Effector memory CD4-positive, alpha-beta T cell (primary cell): ENCODE results near the gene MSLN.

Experiments
- DNase-seq, 3 donors: peaks; one replicate each; pipeline ENCODE4 v3.0.0-alpha.2; 2020
- H3K27ac ChIP-seq: 2 replicates; pipeline ENCODE4 v1.7.0; 2013; ENCODE audit warnings: mild to moderate bottlenecking, low read length, moderate library complexity; ENCODE audit not compliant: insufficient read depth, poor library complexity, severe bottlenecking
- H3K27me3 ChIP-seq: replicated peaks from 2 replicates; pipeline ENCODE4 v1.7.0; 2013; ENCODE audit warnings: mild to moderate bottlenecking, low read length; ENCODE audit not compliant: insufficient read depth, control insufficient read depth, poor library complexity, severe bottlenecking
- H3K36me3 ChIP-seq: 2 replicates; pipeline ENCODE4 v1.7.0; 2013; ENCODE audit warnings: mild to moderate bottlenecking, low read length, moderate library complexity; ENCODE audit not compliant: control insufficient read depth, insufficient read depth
- H3K4me1 ChIP-seq: 2 replicates; pipeline ENCODE4 v1.7.0; 2013; ENCODE audit warnings: low read length, mild to moderate bottlenecking; ENCODE audit not compliant: control insufficient read depth, insufficient read depth, poor library complexity, severe bottlenecking
- H3K4me3 ChIP-seq: 2 replicates; pipeline ENCODE4 v1.7.0; 2013; ENCODE audit warnings: low read length, low read depth, mild to moderate bottlenecking; ENCODE audit not compliant: insufficient read depth, poor library complexity, severe bottlenecking
- H3K9me3 ChIP-seq: 2 replicates; pipeline ENCODE4 v1.7.0; 2013; ENCODE audit warnings: mild to moderate bottlenecking, low read length, moderate library complexity; ENCODE audit not compliant: control insufficient read depth

The MSLN gene

DNA sequence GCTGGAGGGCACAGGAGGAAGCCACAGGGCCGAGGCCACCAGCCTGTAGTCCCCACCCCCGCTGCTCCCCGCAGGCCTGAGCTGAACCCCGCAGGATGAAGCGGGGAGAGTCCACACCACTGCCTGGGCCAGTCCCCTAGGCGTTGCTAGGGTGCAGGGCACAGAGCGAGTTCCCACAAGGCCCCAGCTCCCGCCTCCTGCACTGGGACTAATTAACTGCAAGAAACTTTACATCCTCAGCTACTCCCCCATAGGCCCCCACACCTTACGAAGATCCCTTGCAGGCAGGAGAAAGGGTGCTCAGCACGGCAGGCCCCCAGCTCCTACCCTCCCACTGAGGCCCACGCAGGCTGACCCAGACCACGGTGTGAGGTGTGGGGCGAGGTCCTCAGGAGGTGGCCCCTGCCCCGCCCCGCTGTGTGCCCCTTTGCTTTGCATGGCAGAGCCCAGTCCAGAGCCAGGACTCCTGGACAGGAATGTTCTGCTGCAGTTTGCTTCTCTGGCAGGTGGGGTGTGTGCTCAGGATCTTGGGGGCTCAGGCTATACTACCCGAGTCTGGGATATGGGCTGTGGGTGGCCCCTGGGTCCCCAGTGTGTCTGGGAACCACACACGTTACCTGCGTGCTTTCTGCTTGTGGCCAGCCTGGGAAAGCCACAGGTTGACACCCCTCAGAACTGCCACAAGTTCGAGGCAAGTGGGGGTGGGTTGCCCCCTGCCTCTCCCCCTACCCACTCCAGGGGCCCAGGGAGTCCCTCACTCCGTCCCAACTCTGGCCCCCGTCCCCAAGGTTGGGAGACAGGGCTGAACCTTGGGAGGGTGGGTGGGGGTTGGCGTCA is 38.8 kb downstream of the MSLN start:
- no peaks in the 10 kb centered on the region for H3K36me3 ChIP-seq
- no peak overlapping the region for H3K4me3 ChIP-seq
- peaks cover 25% of the 10 kb centered on the region for H3K27me3 ChIP-seq

DNA sequence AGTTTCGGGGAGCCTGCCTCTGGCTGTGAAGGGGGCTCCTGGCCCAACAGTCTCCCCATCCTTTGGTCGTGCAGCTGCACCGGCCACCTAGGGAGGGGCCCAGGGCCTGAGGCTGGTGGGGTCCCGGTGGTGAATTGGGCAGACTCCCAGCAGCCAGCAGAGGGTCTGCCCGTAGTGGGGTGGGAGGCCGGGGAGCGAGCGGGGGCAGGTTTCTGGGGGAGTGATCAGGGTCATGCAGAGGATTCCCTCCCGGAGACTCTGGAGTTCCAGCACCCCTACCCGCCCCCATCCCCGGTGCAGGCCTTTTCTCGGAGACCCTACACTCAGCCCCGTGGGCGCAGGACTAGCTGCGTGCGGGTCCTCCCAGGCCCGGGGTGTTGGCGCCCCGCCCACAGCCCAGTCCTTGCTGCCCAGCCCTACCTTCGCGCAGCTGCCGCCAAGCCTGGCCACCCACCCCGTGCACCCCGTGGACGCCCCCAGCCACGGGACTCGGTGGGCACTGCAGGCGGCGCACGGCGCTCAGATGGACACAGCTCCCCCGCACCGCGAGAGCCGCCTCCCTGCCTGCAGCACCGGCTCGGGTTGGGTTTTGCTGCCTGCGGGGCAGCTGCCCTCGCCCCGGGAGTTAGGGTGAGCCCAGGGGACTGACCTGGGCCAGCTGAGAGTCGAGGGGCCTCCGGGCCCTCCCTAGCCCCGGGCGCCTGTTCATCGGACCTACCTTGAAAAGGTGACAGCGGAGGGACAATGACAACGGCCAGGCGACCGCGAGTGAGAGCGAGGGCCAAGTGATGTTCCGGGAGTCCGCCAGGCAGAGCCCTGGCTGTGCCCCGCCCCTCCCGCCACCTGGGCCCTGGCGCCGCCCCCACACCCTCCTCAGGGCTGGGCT is 39.7 kb downstream of the MSLN start, which contains the start of gene GNG13:
Gene GNG13 (minus strand): TSS at position 787 of the 886 bp plus-strand sequence. CDS start 1,657 bp downstream, outside the sequence.
- no peak within 1 kb of the TSS for H3K4me3 ChIP-seq
- no peak for DNase-seq
- H3K36me3 ChIP-seq = no peaks in the 10 kb centered on the region

More for the DNA sequence above, 38.8 kb downstream of the MSLN start:
- DNase-seq = no peak
- no peaks in the 10 kb centered on the region for H3K9me3 ChIP-seq
- H3K4me1 ChIP-seq = peaks cover 5% of the 10 kb centered on the region
- no peak overlapping the region for H3K27ac ChIP-seq

GRCh38 chr16:800834-801511 is 40.4 kb downstream of the MSLN start:
- no peak overlapping the region for H3K27ac ChIP-seq
- no peaks in the 10 kb centered on the region for H3K9me3 ChIP-seq
- peaks cover 25% of the 10 kb centered on the region for H3K27me3 ChIP-seq
- no peak for DNase-seq
- no peaks in the 10 kb centered on the region for H3K36me3 ChIP-seq
- peaks cover 5% of the 10 kb centered on the region for H3K4me1 ChIP-seq
- no peak overlapping the region for H3K4me3 ChIP-seq

More for the DNA sequence above, 39.7 kb downstream of the MSLN start, which contains the start of gene GNG13:
- H3K27ac ChIP-seq = no peak within 1 kb of the TSS
- peaks cover 5% of the 10 kb centered on the region for H3K4me1 ChIP-seq
- peaks cover 25% of the 10 kb centered on the region for H3K27me3 ChIP-seq
- H3K9me3 ChIP-seq = no peaks in the 10 kb centered on the region

DNA sequence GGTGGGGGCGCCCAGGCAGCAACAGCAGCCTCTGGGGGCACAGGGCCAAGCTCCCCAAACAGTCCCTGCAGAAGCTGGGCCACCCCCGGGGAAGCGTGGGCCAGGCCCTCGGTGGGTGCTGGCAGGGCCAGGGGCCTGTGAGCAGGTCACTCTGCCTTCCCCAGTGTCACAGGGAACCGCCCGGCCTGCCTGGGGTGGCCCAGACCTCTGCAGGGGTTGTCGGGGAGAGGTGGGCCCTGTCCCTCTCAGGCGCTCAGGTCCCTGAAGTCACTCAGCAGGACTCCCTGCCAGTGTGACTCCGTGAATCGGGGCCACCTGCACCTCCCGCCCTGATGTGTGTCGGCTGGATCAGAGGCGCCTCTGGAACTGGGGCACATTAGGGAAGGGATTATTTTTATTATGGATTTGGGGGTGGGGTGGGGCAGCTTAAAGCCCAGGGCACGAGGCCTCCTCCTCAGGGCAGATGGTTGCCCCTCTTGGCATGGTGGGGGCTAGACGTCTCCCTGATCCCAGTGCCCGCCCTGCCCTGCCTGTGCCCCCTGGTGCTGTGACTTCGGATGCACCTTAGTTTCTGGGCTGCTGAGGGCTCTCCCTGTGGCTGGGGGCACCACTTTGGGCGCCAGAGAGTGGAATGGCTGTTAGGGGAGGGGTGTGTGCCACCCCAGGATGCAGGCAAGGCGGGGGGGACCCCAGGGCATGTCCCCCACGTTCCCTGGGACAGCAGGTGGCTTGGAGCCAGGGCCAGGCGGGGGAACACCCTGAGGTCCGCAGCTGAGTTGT is 41.2 kb downstream of the MSLN start:
- Histone ChIP-seq H3K4me3 (no peak overlapping the region), H3K4me1 (peaks cover 5% of the 10 kb centered on the region), H3K9me3 (no peaks in the 10 kb centered on the region), H3K36me3 (no peaks in the 10 kb centered on the region), H3K27ac (no peak overlapping the region), H3K27me3 (peaks cover 25% of the 10 kb centered on the region)
- DNase-seq = no peak

DNA sequence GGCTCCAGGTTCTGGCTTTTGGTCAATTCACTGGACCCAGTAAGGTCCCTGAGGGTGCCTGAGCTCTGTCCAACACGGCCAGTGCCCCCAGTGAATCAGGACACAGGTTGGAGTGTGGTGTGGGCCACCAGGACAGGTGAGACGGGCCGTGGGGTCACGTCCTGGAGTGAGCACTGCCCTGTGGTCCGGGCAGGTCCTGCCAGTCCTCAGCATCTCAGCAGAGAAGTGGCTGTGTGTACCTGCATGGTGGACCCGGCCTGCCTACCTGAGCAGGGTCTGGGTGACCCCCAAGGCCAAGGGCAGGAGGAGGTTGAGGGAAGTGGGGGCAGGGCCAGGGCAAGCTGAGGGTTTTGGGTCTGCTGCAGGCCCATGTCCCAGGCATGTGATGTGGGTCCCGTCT is 41.9 kb downstream of the MSLN start:
- peaks cover 25% of the 10 kb centered on the region for H3K27me3 ChIP-seq
- no peak for DNase-seq
- H3K4me3 ChIP-seq = no peak overlapping the region
- H3K4me1 ChIP-seq = peaks cover 9% of the 10 kb centered on the region
- no peak overlapping the region for H3K27ac ChIP-seq
- no peaks in the 10 kb centered on the region for H3K9me3 ChIP-seq
- H3K36me3 ChIP-seq = no peaks in the 10 kb centered on the region

DNA sequence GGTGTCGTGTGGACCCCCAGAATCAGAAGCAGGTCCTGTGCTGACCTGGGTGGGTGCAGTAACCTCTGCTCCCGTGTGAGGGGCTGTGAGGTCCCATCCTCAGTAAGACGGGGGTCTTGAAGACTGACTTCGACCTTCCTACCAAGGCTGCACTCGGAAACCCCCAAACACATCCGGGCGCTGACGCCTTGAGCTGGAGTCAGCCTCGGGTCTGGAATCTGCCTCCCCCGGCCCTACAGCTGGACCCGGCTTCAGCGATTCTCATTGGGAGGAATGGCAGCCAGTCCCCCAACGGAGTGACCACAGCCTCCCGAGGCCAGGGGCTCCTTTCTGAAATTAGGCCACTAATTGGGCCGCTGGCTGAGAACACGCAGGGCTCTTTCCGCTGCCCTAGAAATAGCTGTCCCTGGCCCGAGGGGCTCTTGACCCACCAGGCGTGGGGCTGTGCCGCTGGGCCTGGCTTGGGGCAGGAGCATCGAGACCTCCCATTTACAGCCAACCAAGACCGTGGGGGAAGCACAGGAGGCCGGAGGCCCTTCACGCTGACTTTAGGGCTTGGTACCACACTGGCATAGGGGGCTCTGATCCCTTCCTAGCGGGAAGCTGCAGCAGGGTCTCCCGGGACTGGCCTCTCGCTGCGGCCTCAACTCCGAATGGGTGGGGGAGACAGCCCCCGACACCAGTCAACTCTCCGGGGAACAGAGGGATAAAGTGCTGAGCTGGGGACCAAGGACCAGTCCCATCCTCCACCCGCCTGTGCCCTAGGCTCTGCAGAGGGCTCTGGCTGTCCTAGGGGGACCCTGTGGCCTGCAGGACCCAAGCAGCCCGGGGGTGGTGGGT is 42.6 kb downstream of the MSLN start:
- Histone ChIP-seq H3K4me1 (peaks cover 12% of the 10 kb centered on the region), H3K36me3 (no peaks in the 10 kb centered on the region), H3K9me3 (no peaks in the 10 kb centered on the region), H3K27ac (no peak overlapping the region), H3K27me3 (peaks cover 25% of the 10 kb centered on the region), H3K4me3 (no peak overlapping the region)
- no peak for DNase-seq

DNA sequence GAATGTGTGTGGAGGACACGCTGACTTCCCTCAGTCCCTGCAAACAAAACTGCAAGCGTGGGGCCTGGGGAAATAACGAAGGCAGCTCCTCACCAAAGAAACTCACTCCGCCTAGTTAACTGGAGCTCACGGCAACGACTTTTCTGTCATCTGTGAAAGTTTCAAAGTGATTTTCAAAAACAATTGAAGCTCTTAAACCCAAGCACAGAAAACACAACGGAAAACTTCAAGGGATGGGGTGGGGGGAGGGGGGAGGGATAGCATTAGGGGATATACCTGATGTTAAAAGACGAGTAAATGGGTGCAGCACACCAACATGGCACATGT is 43.2 kb downstream of the MSLN start:
- Histone ChIP-seq H3K36me3 (no peaks in the 10 kb centered on the region), H3K4me3 (no peak overlapping the region), H3K27me3 (peaks cover 25% of the 10 kb centered on the region), H3K27ac (no peak overlapping the region), H3K9me3 (no peaks in the 10 kb centered on the region), H3K4me1 (peaks cover 16% of the 10 kb centered on the region)
- no peak for DNase-seq

GRCh38 chr16:804193-805048 is 43.9 kb downstream of the MSLN start:
- Histone ChIP-seq H3K9me3 (no peaks in the 10 kb centered on the region), H3K4me3 (no peak overlapping the region), H3K36me3 (no peaks in the 10 kb centered on the region), H3K27me3 (peaks cover 25% of the 10 kb centered on the region), H3K4me1 (peaks cover 16% of the 10 kb centered on the region), H3K27ac (no peak overlapping the region)
- no peak for DNase-seq
